Measurements from ENCODE around the gene SPIRE1.

DNA sequence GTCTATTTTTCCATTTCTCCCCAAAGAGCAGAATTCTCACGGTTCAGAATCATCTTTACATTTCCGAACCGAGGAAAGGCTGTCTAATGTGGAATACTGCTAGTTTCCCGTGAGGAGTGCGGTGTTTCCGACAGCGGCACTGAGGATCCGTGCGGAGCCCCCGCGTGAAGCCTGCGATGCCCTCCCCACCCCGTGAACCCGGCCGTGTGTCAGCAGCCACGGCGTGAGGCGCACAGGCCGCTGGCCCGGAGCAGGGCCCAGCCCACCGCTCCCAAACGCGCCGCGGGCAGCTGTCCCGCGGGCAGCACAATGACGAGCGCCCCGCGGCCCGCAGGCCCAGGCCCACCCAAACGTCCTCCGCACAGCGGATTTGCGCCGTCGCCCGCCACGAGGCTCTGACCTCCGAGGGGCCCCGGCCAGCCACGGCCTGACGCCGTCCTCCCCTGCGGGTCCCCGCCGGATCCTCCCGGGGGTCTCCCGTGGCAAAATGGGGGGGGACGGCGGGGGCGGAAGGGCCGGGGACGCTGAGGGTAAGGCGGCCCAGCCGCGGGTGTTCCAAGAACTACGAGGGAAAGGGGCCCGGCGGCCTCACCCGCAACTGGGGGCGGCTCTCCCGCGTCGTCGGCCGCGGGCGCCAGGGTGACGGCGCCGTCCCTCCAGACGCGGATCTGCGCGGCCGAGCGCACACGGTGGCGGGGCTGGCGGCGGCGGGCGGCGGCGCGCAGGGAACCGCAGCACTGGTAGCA lies 796 bp downstream of the SPIRE1 start:
- TF ChIP-seq CTCF (conservative IDR thresholded peaks at IDR 0.05; ENCODE audit: low read length): no peak
- no peak for TF ChIP-seq EZH2phosphoT487 (IDR thresholded peaks at IDR 0.05; ENCODE audit: borderline replicate concordance)

Data from Loucy (cell line).